Measurements from ENCODE around the gene SULT2B1.

DNA sequence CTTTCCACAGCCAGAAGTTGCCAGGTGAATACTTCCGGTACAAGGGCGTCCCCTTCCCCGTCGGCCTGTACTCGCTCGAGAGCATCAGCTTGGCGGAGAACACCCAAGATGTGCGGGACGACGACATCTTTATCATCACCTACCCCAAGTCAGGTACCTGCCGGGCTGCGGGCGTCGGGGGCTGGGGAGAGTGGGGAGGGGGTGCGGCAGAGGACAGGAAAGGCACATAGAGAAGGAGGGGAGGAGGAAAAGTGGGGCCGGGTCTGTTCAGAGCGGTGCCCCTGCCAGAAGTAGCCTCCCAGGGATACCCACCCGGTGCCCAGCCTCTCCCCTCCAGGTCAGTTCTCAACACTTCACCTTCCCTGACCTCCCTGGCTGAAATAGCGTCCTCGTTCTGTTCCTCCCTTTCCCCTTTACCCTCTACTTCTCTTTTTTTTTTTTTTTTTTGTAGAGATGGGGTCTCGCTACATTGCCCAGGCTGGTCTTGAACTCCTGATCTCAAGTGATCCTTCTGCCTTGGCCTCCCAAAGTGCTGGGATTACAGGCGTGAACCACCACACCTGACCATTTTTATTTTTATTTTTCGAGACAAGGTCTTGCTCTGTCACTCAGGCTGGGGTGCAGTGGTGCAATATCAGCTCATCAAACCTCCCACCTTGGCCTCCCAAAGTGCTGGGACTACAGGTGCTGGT lies 24.1 kb downstream of the SULT2B1 start:
- TF ChIP-seq CTCF (conservative IDR thresholded peaks at IDR 0.05): no peak
- no peak for TF ChIP-seq EZH2 (IDR thresholded peaks at IDR 0.05; ENCODE audit: low read depth)
